KG1 (cell line): ENCODE results near the gene RGS6.
"Not testable (repeated sequence)": the region's sequence is repeated elsewhere in the genome, so short reads cannot be mapped to it uniquely, and the experiment has no call there.

Experiments used
- DNase-seq: peaks from one replicate; lab custom pipeline; 2025; lab: John Stamatoyannopoulos, UW

Gene RGS6

GRCh38 chr14:71932229-71932981 is at the start of gene RGS6:
Gene RGS6, plus strand, starts transcription at chr14:71932429.
- DNase-seq = peak; percentile 13

- no peak for DNase-seq
Measured at GRCh38 chr14:71883094-71883493, 49.1 kb upstream of the RGS6 start.

GRCh38 chr14:71885301-71885700 is 46.9 kb upstream of the RGS6 start:
- DNase-seq = no peak

- DNase-seq = not testable (repeated sequence)
Measured at GRCh38 chr14:71887802-71888201, 44.4 kb upstream of the RGS6 start.

GRCh38 chr14:71890541-71890940 is 41.7 kb upstream of the RGS6 start:
- DNase-seq = no peak

- DNase-seq = no peak
Measured at GRCh38 chr14:71891185-71891584, 41.0 kb upstream of the RGS6 start.

GRCh38 chr14:71891970-71892369 is 40.3 kb upstream of the RGS6 start:
- no peak for DNase-seq

GRCh38 chr14:71905031-71905430 is 27.2 kb upstream of the RGS6 start:
- no peak for DNase-seq

- no peak for DNase-seq
Measured at GRCh38 chr14:71905860-71906259, 26.4 kb upstream of the RGS6 start.

GRCh38 chr14:71907793-71908515 is 24.3 kb upstream of the RGS6 start:
- no peak for DNase-seq

- DNase-seq = no peak
Measured at GRCh38 chr14:71911669-71912068, 20.6 kb upstream of the RGS6 start.

GRCh38 chr14:71913342-71913741 is 18.9 kb upstream of the RGS6 start:
- DNase-seq = no peak

GRCh38 chr14:71918955-71919354 is 13.3 kb upstream of the RGS6 start:
- no peak for DNase-seq

- DNase-seq = no peak
Measured at GRCh38 chr14:71923513-71923912, 8.7 kb upstream of the RGS6 start.

- no peak for DNase-seq
Measured at GRCh38 chr14:71931492-71932228, 569 bp upstream of the RGS6 start.

GRCh38 chr14:71933001-71933587 is 865 bp downstream of the RGS6 start:
- no peak for DNase-seq

GRCh38 chr14:71938273-71938672 is 6.0 kb downstream of the RGS6 start:
- not testable (repeated sequence) for DNase-seq

GRCh38 chr14:71939344-71939743 is 7.1 kb downstream of the RGS6 start:
- DNase-seq = not testable (repeated sequence)

- DNase-seq = not testable (repeated sequence)
Measured at GRCh38 chr14:71940500-71940899, 8.3 kb downstream of the RGS6 start.

GRCh38 chr14:71941616-71942015 is 9.4 kb downstream of the RGS6 start:
- DNase-seq = not testable (repeated sequence)

- peak; percentile 80 for DNase-seq
Measured at GRCh38 chr14:71942904-71943694, 10.9 kb downstream of the RGS6 start.

- no peak for DNase-seq
Measured at GRCh38 chr14:71943695-71944018, 11.4 kb downstream of the RGS6 start.
